GM21515 (cell line): Measurements from ENCODE around the gene AGPAT2.

Experiments used
- ATAC-seq: cut with Tn5 transposase; IDR thresholded peaks from one replicate; pipeline ENCODE4 v1.9.1; 2021; ENCODE audit not compliant: unreplicated experiment

The AGPAT2 gene

DNA sequence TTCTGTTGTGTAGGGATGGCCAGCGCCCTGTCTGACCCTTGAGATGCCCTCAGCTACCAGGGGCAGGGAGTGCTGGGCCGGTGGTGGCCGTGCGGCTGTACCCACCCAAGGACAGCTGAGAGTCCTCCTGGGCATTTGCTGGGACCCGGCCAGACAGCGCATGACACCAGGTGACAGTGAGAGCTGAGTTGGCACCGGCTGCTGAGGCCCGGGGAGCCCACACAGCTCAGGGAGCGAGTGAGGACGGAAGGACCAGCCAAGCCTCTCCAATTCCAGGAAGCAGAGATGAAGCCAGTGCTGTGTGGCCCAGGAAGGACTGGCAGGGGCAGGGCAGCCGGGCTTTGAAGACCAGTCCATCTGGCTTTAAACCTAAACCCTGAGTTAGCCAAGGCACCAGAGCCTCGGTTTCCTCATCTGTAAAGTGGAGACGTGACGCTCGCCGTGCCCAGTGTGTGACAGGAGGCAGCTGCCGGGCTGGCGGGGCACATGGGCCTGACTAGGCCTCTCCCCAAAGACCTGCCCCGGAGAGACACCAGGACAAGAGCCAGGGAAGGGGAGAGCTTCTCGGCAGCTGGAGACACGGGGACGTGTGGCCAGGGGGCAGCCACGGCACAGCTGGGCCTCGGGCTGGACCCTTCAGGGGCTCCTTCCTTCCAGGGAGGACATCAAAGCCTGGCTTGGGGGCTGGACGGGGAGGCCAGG is 3.0 kb upstream of the AGPAT2 start:
- no peak for ATAC-seq

DNA sequence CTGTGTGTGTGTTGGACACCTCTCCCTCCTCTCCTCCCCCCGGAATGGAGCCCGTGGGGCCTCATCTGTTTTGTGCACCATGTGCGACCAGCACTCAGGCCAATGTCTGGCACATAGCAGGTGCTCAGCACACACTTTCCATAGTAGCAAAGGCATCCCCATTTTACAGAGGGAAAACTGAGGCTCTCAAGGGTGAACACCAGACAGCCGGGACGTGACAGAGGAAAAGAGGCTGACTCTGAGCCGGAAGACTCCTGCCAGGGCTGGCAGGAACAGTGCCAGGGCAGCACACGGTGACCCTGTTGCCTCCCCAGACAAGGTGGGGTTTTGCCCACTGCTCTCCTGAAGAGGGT is 1.8 kb upstream of the AGPAT2 start:
- no peak for ATAC-seq

DNA sequence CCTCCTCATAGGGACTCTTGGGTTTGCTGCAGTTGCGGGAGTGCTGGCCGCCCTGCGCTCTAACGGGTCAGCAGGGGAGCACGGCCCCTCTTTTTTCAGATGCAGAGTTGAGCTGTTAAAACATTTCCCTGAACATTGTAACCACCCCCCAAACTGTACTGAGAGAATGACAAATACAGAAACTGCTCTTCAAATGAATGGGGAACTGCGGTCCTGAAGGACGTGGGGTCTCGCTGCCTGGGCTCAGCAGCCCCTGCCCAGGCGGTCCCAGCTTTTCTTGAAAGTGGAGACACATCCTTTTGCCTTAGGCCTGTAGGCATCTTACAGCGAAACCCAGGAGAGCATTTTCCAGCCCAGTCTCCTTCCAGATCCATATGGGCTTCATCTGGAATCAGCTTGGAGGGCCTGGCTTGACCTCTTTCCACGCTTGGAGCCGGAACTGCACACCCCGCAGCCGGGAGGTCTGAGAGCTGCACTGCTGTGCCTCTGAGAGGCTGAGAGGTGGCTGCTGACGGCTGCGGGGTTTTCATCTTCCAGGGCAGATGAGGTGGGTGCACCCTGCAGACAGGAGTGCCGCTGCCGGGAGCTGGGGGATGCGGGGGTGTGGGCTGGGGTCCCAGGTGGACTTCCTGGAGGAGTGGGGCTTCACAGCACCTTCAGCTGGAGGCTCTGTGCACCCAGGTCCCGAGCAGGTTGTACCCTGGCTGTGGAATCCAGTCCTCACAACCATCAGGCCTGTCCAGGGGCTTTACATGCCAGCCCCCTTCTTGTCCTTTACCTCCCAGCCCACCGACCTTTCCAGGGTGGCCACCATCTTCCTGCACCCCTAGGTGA is 1.2 kb upstream of the AGPAT2 start:
- ATAC-seq = no peak

DNA sequence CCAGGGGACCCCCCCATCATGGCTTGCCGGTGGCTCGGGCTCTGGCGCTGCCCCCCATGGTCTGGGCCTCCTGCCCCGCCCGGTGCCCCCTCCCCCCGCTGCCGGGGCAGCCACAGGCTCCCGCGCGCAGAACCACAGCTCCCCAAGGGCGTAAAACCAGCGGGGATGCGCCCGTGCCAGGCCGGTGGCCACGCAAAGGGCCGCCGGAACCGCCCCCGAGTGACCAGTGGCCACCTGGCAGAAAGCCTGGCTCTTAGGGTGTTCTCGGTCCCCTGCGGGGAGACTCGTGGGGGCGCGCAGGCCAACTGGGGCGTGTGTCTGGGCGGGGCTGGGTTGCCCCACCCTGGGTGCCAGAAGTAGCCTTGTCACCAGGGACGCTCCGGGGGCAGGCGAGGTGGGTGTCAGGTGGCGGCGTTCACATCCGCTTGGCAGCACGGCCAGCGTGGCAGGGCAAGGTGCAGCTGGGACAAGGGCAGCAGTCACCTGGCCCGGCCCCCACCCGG is 515 bp upstream of the AGPAT2 start:
- no peak for ATAC-seq

DNA sequence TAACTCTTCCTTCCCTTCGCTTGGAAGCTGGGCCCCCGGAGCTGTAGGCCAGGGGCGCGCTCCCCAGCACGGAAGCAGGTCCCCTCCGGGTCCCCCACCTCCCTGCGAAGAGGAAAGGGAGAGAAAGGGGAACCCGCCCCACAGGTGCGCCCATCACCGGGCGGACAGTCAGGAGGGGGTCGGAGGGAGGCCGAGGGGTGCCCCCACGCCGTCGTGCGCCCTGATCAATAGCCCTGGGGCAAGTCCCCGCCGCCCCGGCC is 793 bp downstream of the AGPAT2 start:
- no peak for ATAC-seq

DNA sequence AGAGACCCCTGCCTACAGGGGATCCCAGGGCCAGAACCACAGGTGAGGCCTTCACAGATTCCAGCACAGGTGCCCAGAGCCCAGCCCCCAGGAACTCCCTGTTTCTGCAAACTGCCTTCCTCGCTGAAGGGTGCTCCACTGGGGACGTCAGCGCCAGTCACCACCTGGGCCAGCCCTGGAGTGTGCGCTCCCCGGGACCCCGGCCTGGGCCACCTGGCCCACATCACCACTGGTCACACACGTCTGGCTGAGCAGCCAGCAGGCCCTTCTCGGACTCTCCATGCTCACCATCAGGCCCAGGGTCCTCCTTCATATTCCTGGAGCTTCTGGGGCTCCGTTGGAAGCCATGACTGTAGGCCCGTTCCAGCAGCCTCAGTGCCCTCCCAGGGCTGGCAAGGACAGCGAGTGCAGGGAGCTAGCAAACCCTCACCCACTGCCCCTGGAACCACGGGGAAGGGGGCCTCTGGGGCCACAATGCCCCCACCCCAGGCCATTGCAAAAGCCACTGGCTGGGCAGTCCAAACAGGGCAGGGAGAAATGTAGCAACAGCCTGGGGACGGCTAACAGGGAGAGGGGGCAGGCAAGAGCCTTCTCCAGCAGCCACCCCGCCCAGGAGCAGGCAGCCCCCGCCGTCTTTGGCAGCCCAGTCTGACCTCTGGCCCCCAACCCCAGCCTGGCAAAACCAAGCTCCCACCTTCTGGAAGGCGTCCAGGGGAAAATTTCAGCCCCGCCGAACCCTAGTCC is 1.3 kb downstream of the AGPAT2 start:
- ATAC-seq = no peak

DNA sequence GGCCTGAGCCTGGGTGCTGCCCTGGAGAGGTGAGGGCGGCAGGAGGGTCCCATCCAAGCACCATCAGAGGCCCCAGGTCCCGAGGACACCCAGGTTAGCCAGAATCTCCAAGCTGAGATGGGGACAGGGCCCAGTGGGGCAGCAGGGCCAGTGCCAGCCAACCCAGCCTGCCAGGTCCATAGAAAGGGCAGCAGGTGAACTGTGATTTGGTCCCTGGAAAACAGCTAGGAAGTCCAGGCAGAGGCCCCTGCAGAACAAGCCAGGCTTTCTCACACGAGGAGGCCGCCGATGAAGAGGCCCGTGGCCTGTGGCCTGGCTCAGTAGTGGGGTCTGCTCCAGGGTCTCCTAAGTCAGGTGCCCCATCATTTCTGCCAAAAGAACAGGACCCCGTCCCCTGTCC is 2.0 kb downstream of the AGPAT2 start:
- ATAC-seq = no peak

DNA sequence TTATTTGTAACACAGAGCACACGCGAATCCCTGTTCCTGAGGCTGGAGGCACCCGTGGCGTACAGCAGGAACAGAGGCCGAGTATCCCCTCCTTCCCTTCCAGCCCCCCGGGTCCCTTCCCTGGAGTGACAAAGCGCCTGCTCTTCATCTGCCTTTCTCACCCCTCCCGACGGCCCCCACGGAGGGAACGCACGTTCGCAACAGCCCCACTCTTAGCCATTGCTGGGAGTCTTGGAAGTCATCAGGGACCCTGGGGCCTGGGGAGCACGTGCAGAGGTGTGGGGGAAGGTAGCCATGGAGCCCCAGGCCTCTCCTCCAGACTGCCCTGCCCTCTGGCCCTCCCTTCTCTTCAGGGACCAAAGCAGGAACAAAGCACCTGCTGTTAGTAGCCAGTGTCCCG is 2.5 kb downstream of the AGPAT2 start:
- no peak for ATAC-seq

DNA sequence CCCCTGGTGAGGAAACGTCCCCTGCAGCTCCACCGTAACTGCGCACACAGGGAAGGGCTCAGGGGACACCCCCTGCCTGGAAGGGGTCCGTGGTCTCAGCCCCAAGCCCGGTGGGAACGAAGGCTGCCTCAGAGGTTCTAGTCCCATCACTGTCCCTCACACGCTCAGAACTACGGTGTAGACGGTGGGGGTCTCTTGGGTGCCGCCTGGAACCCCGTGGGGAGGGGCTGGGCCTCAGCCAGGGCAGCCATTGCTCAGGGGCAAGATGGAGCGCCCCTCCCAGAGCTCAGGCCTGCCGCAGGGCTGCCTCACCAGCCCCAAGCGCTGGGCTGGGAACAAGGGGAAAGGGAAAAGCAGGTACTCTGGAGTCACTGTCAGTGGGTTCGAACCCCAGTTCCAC is 2.9 kb downstream of the AGPAT2 start:
- no peak for ATAC-seq

DNA sequence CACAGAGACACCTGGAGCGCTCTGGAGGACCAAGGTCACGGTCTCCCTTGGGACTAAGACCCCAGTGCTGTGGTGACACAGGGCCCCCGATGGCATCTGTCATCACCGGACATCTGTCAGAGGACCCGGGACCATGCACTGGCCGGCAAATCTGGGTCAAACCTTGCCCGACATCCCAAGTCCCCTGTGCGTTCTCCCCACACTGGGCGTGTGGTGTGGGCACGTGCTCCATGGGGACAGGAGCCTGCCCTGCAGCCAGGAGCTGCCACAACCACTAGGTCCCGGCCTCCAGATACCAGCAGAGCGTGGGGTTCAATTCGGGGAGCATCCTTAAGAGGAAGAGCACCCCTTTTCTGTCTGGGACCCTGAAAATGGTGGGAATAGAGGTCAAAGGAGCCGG is 3.5 kb downstream of the AGPAT2 start:
- ATAC-seq = no peak

DNA sequence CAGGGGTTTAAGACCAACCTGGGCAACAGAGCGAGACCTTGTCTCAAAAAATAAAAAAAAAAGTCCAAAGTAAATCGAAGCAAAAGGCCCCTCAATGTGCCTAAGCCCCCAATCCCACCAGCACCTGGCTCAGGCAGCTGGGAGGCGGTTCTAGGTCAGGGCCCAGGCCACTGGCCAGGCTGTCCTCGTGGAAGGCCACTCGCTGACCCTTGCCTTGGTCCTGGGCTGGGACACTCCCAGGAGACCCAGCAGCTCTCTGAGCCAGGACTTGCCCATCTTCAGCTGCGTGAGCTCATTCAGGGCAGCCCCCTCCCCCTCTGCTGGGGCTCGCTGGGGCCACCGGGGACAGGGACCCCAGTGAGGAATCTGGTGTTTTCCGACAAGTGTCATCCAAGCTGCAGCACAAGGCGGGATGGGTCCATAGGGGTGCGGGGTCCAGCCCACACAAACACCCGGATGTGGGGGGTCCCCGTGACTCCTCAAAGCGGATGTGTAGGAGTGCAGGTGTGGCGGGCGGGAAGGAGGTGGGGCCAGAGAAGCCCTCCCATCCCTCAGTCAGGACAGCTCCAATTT is 4.0 kb downstream of the AGPAT2 start:
- ATAC-seq = no peak

DNA sequence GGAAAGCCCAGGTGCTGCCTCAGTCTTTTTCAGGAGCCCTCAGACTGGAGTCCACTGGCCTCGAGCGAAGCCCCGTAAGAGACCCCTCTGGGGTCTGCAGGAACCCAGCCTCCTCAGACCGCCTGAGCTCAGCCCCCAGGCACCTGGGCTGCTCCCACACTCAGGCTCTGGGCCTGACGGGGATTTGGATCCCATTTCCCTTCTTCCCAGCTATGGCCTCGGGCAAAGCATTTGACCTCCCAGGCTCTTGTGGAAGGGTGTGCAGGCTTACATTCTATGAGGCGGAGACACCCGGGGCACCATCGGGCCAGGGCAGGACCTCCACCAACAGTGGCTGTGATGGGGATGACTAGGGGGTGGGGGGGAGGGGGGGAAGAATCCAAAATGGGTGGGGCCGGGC is 4.5 kb downstream of the AGPAT2 start:
- no peak for ATAC-seq

DNA sequence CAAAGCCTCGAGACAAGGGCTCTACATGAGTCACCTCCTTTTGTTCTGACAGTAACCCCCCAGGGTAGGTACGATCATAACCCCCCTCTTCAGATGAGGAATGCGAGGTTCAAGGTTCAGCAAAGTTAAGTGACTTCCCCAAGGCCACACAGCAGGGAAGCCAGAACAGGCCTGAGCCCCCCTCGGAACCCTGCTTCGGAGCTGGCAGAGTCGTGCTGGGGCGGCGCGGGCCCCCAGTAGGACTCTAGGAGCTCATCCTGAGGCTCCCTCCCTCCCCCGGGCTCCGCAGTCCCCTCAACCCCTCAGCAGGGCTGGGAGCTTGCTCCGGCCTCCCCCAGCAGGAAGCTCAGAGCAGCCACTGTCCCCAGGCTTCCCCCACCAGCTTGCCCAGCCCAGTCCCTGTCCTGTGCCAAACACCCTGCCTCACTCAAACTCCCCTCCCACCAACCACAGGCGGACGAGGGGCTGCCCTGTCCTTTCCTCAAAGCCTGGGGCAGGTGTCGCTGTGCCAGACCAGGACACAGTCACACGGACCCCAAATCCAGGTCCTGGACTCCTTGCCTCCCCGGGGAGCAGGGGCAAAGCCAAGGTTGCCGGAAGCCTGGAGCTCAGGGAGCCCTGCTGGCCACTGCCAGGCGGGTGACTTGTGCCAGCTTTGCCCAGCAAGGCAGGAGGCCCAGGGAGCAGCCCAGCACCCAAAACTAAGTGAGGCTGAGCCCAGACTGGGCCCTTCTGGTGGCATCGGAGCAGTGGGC is 5.1 kb downstream of the AGPAT2 start:
- no peak for ATAC-seq

DNA sequence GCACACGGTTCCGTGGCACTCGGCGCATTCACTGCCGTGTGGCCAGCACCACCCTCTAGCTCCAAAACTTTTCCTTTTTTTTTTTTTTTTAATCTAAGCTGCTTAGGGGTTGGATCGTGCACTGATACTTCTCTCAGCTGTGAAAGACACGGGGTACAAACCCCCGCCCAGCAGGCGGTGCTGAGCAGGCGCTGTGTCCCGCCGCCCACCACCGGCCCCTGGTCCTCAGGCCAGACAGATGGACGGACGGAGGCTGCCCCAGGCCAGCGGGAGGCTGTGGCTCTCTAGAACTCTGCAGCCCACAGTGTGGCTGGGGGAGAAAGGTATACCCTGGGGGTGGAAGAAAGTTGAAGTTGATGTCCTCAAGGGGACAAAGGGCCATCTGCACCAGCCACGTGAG is 6.2 kb downstream of the AGPAT2 start:
- ATAC-seq = no peak

DNA sequence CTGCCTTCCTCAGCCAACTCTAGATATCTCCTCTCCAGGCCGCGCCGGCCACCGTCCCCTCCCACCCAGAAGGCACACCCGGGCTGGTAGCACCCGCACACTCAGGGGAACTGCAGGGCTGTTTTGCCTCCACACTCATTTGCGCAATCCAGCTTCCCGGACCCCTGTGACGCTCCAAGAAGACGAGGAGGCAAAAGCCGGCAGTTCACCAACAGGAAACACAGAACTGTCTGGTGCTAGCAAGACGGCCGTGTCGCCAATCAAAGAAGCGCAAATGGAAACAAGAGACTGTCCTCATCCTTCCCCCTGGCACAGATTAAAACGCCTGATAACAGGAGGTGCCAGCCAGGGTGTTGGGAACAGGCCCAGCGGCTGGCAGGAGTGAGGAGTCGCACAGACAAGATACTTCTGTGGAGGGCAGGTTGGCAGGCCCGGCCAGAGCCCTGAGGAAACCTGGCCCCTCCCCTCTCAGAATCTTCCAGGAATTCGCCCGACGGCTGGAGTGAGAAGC is 7.8 kb downstream of the AGPAT2 start:
- ATAC-seq = no peak

DNA sequence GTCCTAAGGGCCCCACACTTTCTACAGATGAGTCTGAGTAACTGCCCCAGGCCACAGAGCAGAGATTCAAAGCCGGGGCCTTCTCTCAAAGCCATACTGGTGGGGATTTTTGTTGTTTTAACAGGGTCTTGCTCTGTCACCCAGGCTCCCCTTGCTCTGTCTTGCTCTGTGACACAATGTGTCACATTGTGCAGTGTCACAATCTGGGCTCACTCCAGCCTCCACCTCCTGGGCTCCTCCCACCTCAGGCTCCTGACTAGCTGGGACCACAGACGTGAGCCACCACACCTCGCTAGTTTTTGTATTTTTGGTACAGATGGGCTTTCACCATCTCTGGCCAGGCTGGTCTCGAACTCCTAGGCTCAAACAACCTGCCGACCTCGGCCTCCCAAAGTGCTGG is 8.6 kb downstream of the AGPAT2 start:
- ATAC-seq = no peak

DNA sequence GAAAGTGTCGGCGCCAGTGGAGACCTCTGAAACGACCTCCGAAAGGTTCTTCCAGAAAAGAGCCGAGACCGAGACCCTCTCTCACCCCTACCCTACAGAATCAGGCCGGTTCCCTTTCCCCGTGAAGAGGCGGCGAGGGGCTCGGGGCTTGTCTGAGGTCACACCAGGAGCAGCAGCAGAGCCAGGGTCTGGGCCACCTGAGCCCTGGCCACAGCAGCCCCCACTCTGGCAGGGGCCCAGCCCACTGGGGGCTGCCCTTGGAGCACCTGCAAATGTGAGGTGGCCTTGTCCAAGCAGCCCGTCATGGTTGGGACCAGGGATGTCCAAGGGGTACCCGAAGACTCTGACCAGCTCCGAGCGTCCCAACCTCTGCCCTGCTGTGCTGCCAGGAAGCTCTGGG is 9.2 kb downstream of the AGPAT2 start:
- no peak for ATAC-seq

DNA sequence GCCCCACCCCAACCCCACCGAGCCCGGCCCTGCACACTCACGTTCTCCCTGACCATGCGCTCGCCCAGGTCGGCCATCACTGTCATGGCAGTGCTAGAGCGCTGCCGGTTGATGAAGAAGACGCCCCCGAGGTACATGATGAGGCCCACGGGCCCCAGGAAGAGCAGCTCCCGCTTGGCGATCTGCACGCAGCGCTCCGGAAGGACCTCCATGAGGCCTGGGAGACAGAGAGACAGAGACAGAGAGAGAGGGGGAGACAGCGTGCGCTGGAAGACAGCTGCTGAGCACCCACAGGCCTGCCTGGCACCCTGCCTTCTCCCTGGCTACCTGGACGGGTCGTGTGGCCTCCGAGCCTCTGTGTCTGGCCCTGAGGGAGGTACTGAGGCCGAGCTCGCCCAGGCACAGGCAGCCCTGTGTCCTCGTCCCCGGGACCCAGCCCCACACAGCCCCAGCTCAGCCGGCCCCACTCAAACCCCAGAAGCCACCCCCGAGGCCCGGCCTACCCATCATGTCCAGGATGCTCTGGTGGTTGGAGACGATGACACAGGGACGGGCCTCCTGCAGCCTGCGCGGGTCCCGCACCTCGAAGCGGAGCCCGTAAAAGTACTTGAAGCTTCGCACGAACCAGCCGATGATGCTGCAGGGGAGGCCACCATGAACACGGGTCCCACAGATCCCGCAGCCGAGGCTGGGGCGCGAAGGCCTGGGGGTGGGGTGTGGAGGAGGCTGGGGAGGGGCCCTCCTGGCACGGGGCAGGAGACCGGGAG is 10.2 kb downstream of the AGPAT2 start:
- no peak for ATAC-seq

DNA sequence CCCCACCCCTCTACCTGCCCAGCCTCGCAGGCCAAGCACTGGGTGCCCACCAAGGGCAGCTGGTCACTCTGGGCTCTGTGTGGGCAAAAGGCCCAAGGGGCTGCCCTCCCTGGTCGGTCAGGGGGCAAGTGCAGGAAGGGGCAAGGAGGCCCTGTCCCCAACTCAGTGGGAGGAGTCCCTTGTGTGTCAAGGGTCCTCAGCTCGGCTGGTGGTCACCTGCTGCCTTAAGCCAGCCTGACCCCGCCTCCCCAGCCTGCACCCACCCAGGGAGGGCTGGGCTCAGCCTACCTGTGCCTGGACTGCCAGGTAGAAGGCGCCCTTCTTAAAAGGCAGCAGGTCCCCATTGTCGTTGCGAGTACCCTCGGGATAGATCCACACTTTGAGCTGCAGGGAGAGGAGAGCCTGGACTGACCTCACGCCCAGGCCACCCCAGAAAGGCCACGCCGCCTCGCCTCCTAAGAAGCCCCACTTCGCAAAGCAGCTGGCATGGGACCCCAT is 10.9 kb downstream of the AGPAT2 start:
- ATAC-seq = no peak
